DMS 273 (cell line): Measurements from ENCODE around the gene SFSWAP.
"Not testable (repeated sequence)": the region's sequence is repeated elsewhere in the genome, so short reads cannot be mapped to it uniquely, and the experiment has no call there.

Experiments used
- DNase-seq: peaks from one replicate; lab custom pipeline; 2025; ENCODE audit not compliant: unreplicated experiment; lab: John Stamatoyannopoulos, UW

The SFSWAP gene

DNA sequence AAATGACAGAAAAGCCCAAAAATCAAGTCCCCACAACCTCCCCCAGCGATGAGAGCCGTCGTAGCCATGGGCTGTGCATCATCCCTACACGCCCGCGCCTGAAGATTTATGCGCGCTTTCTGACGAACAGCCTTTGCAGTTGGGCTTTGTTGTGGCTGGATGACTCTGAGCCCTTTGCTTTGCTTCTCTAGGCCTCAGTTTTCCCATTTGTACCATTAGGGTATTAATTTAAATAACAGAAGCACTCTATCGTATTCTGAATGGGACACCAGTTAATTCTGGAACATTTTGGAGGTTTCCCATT lies 24.2 kb downstream of the SFSWAP start:
- DNase-seq, result no peak

DNA sequence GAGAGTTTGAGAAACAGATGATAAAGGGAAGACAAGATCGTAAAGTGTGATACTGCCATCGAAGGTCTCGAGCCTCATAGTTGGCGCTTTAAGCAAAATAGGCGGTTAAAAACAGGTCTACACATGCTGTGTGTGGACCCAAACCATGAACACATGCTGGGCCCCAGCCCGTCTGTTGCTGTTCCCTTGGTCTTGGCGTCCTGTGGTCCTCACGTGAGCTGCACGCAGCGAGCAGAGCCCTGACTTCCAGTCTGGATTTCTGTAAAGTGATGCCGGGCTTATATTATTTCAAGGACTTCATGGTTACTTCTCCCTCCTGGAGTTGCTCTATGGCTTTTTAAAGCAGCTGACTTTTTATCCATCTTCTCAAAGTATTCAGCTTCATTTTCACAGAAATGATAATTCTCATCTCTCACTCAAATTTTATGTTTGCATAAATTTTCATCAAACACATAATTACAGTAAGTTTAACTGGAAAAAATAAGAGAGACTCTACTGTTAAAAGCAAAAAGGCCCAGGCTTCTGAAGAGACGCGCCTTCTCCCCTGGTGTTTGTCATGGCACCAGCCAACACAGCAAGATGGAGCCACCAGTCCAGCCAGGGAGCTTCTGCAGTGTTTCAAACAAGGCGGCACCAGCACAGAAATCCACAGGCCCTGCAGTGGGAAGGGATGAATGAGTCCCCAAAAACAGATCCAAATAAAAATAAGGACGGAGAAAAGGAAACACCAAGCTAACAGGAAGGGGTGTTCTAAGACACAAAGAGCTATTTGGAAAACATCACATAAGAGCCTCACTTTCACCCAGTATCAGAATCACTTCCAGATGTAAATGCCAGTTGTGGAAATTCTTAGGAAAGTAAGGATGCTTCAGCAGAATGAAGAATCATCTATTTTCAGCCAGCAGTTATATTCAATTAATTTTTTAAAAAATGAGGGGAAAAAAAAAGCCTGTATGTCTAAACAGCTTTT lies 24.9 kb downstream of the SFSWAP start:
- DNase-seq, result no peak

DNA sequence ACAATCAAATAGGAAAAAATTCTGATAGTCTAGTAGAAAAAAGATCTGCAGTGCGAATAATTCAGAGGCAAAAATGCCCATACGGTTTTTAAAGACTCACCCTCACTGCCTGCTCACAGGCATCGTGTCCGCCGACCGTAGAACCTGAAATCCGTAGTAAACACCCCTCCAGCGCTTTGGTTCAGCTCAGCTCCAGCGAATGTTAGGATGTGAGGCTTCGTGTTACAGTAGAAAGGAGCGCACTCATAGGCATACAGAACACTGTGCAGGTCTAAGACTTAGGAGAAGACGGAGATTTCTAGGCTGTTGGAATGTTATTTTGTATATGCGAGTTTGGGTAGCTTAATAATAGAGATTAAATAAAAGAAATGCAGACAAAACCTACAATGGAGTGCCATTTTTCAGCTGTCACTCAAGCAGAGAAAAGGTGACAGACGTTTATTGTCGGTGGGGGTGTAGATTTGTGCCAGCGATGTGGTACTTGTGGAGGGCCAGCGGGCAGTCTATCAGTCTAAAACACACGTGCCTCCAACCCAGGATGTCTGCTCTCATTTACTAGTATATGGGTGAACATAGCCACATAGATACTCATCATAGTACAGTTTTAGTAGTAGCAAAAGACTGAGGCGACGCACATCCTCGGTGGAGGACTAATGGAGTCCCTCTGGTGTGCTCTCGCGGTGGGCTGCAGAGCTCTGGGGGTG lies 25.7 kb downstream of the SFSWAP start:
- DNase-seq, result no peak

DNA sequence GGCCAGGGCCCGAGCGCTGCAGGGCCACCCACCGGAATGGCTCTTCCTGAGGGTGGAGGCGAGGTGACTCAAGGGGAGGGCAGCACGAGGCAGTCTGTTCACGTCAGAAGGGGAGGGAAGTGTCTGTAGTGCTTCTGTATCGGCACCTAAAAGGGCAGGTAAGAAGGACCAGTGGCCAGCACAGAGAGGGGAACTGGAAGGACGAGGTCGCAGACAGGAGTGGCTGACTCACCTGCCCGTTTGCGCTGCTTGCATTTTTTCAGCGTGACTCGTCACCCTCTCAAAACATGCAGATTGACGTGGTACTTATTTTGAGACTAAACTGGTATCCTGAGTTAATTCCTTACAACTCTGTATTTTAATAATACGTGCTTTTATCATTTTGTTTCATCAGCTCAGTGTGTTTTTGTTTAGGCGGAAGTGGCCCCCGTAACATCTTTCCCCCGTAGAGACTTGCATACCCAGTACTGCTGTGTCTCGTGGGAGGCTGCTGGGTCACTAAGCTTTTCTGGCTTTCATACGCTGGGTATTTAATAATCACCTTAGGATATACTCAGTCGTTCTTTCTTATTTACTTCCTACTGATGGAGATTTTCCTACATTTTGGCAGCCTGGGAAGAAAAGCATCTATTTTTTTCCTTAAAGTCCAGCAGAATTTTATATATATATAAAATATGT lies 26.4 kb downstream of the SFSWAP start:
- DNase-seq, result no peak

GRCh38 chr12:131738196-131738595 lies 27.3 kb downstream of the SFSWAP start:
- DNase-seq, result no peak

DNA sequence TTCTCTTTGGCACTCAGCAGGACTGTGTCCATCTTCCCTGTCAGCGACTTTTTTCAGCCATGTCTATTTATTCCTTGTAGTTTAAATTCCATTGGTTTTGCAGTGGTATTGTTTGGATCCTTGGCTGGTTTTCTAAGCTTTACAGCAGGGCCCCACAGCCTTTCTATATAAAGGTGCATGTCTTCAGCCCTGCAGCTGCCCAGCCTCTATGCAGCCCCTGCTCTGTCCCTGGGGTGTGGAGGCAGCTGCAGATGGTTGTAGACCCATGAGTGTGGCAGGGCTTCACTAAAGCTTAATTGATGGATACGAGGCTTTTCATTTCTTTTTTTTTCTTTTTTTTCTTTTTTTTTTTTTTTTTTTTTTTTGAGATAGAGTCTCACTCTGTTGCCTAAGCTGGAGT lies 29.7 kb downstream of the SFSWAP start:
- no peak for DNase-seq

DNA sequence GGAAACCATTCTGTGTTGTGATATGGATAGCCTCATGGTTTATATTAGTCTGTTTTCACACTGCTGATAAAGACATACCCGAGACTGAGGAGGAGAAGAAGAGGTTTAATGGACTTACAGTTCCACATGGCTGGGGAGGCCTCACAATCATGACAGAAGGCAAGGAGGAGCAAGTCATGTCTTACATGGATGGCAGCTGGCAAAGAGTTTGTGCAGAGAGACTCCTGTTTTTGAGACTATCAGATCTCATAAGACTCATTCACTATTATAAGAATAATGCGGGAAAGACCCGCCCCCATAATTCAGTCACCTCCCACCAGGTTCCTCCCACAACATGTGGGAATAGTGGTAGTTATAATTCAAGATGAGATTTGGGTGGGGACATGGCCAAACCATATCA lies 31.9 kb downstream of the SFSWAP start:
- not testable (repeated sequence) for DNase-seq

DNA sequence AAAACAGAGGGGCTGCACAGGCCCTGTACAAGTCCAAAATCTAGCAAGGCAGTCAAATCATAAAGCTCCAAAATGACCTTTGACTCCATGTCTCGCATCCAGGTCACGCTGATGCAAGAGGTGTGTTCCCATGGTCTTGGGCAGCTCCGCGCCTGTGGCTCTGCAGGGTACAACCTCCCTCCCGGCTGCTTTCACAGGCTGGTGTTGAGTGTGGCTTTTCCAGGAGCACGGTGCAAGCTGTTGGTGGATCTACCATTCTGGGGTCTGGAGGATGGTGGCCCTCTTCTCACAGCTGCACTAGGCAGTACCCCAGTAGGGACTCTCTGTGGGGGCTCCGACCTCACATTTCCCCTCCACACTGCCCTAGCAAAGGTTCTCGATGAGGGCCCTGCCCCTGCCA lies 32.5 kb downstream of the SFSWAP start:
- DNase-seq, result not testable (repeated sequence)

- DNase-seq, result not testable (repeated sequence)
Measured at GRCh38 chr12:131743880-131744279, 33.0 kb downstream of the SFSWAP start.

GRCh38 chr12:131744675-131745074 lies 33.8 kb downstream of the SFSWAP start:
- DNase-seq, result not testable (repeated sequence)

DNA sequence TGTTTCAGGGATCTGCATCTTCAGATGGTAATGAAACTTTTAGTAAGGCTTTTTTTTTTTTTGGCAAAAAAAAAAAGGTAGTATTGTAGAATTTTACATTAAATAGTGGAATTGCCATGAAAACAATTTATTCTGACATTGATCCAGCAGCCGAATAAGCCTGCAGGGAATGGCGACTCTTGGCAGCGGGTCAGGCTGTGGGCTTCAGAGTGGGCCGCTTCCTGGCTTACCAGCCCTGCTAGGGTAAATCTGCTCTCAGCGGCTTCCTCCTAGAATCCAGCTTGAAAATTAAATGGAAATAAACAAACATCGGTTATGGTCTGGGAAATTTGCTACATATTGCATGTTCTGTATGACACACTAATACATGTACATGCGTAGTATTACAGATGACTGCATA lies 34.8 kb downstream of the SFSWAP start:
- DNase-seq, result no peak

DNA sequence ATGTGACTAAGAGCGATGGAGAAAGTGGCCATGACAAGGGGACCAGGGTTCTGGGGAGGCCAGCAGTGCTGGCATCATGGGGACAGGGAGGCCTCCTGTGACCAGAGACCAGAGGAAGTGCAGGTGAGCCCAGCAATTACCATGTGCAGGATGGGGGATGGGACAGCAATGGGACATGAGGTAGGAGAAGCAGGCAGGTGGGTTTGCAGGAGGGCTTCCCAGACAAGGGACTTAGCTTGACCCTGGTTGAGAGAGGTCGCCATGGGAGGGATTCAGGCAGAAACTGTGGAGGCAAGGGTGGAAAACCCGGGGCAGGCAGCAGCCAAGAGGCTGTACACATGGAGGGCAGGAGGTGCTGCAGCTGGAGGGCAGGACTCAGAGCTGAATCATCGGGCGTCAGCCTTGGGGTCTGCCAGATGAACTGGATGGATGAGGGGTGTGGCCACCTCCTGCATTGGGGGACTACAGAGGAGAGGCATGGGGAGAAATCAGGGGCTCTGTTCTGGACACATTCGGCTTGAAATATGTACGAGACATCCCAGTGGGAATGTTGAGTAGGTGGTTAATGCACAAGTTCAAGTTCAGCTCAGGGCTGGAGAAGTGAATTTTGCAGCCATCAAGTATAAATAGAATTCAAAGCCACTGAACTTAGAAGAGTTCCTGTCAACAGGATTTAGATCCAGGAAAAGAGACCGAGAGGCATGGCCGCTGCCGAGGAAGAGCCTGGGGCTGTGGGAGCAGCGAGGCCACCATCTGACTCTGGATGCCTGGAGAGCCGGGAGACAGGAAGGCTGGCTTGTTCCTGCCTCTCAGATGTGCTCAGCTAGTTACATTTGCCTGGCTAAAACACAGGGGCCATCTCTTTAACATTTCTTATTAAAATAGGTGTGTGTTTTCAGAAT lies 36.6 kb downstream of the SFSWAP start:
- DNase-seq, result no peak

GRCh38 chr12:131749618-131750315 lies 38.9 kb downstream of the SFSWAP start:
- no peak for DNase-seq

- DNase-seq, result no peak
Measured at GRCh38 chr12:131751335-131751734, 40.4 kb downstream of the SFSWAP start.

DNA sequence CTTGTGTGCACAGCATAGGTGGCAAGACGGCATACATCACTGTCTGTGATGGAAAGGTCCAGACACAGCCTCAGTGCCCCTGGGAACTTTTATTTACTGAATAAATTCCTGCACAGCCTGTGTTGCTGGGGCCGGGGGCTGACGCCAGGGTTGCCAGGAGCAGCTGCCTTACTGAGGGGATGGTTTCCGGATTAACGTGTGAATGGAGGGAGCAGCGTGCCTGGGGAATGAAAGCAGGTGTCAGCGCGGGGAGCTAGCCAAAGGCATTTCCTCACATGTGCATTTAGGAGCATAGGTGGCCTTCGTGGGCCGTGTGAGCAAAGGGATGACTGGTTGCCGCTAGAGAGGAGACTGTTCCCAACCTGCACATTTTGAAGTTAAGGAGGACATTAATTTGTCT lies 41.6 kb downstream of the SFSWAP start:
- no peak for DNase-seq

DNA sequence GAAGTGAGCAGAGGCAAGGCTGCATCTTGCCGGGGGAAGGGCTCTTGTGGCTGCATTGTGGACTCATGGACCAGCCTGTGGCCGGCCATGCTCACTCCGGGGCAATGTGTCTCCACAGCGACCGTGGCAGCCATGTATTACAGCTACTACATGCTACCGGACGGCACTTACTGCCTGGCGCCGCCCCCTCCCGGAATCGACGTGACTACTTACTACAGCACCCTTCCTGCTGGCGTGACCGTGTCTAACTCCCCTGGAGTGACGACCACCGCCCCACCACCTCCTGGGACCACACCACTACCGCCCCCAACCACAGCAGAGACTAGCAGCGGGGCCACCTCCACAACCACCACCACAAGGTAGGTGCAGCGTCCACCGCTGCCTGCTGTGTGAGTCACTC lies 42.1 kb downstream of the SFSWAP start:
- no peak for DNase-seq

GRCh38 chr12:131753757-131754156 lies 42.9 kb downstream of the SFSWAP start:
- no peak for DNase-seq

DNA sequence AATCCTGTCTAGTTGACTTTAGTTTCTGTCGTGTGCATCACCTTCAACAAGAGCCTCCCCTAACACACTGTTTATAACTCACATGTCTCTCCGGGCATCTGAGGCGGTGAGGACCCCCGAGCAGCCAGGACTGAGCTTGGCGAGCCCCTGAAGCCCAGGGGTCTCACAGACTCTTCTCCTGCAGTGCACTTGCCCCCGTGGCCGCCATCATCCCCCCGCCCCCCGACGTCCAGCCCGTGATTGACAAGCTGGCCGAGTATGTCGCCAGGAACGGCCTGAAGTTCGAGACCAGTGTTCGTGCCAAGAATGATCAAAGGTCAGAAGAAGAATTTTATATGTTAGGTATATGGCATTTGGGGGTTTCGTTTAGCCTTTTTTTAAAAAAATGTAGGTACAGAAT lies 43.3 kb downstream of the SFSWAP start:
- no peak for DNase-seq

DNA sequence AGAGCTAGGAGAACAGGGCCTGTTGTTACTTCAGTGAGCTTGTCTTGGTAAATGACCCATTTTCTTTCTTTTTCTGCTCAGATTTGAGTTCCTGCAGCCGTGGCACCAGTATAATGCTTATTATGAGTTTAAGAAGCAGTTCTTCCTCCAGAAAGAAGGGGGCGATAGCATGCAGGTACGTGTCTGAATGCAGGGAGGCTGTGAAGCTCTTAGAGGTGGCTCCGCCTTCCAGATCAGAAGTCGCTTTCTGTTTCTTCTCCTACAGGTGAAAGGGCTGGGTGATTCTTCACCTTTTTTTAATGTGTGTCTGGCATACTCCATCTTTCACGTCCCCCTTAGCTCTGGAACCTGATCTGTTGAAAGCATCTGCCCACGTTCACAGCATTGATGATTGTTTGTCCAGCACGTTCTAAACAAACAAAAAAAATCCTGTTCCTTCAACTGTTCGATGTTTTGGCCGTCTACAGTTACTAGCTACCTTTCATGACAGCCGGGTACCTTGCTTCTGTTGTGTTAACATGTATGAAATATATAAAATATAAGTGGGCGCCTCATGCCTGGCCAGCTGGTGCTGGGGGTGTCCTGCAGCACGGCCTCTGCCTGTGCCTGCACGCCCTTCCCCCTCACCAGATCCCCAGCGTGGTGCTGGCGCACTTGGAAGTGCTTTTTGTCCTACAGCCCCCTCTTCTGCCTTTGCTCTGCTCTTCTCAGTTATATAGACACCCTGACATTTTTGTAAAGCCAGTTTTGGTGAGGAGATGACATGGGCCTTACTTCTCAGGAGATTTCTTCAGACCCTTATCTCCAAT lies 44.6 kb downstream of the SFSWAP start:
- DNase-seq, result peak; percentile 32
